Fibroblast of lung (primary cell): Measurements from ENCODE around the gene KLHL21. TPM values are rescaled to one million over a fixed set of nuclear protein-coding genes. Genes with fewer than 3 reads are reported as not detected.
A peak's percentile ranks its signal among the peaks of the same experiment; 100 is the strongest.

Experiments used
- DNase-seq, 2 donors: peaks; one replicate each; pipeline versions ENCODE4 v3.0.0 to v3.0.0-alpha.2; 2010; ENCODE audit warnings: low read depth in 2 of 2
- H2AFZ ChIP-seq: 2 replicates; pipeline ENCODE4 v1.5.1; 2012; ENCODE audit warnings: low read length, control low read depth, inconsistent platforms
- H3K27ac ChIP-seq: 2 replicates; pipeline ENCODE4 v1.5.1; 2011; ENCODE audit warnings: low read length, control low read depth; ENCODE audit not compliant: insufficient read depth
- H3K27me3 ChIP-seq: 2 replicates; pipeline ENCODE4 v1.5.1; 2011; ENCODE audit warnings: mild to moderate bottlenecking, low read length; ENCODE audit not compliant: control insufficient read depth, insufficient read depth
- H3K36me3 ChIP-seq: 2 replicates; pipeline ENCODE4 v1.5.1; 2011; ENCODE audit warnings: low read length; ENCODE audit not compliant: control insufficient read depth, insufficient read depth
- H3K4me1 ChIP-seq: 2 replicates; pipeline ENCODE4 v1.5.1; 2011; ENCODE audit warnings: low read length; ENCODE audit not compliant: control insufficient read depth, insufficient read depth; ENCODE audit errors: extremely low read depth
- H3K4me2 ChIP-seq: 2 replicates; pipeline ENCODE4 v1.5.1; 2011; ENCODE audit warnings: low read length, control low read depth; ENCODE audit not compliant: insufficient read depth; ENCODE audit errors: extremely low read depth
- H3K4me3 ChIP-seq, 4 experiments: fragments of 200-600 bp in 1 of 4; sonication (generic) in 1 of 4; replicated peaks in 1 of 4; 2 replicates each; pipeline ENCODE4 v1.5.1; 2011 to 2016; ENCODE audit warnings: low read length in 4 of 4, low read depth in 3 of 4, mild to moderate bottlenecking in 3 of 4, control low read depth in 2 of 4, inconsistent platforms in 1 of 4, mixed read lengths in 1 of 4; ENCODE audit not compliant: insufficient read depth in 1 of 4; ENCODE audit errors: control extremely low read depth in 1 of 4
- H3K79me2 ChIP-seq: 2 replicates; pipeline ENCODE4 v1.5.1; 2012; ENCODE audit warnings: mild to moderate bottlenecking, low read length, inconsistent platforms; ENCODE audit not compliant: control insufficient read depth, insufficient read depth
- H3K9ac ChIP-seq: 2 replicates; pipeline ENCODE4 v1.5.1; 2011; ENCODE audit warnings: mild to moderate bottlenecking, low read length, control low read depth; ENCODE audit not compliant: insufficient read depth
- H3K9me3 ChIP-seq: 2 replicates; pipeline ENCODE4 v1.5.1; 2012; ENCODE audit warnings: low read depth, low read length; ENCODE audit not compliant: control insufficient read depth, insufficient read depth
- H4K20me1 ChIP-seq: 2 replicates; pipeline ENCODE4 v1.5.1; 2011; ENCODE audit warnings: low read length; ENCODE audit not compliant: control insufficient read depth, insufficient read depth; ENCODE audit errors: extremely low read depth
- EZH2 ChIP-seq: IDR thresholded peaks from 2 replicates; pipeline ENCODE4 v1.5.1; 2012; ENCODE audit warnings: low read length, control low read depth, mild to moderate bottlenecking; ENCODE audit errors: missing control alignments
- polyA minus RNA-seq: library from RNA; depleted of rRNA, polyadenylated mRNA; stranded (reverse); fragments of >200 nt; gene quantifications from 2 replicates; pipeline ENCODE4 v1.2.3, GENCODE V29; 2011; ENCODE audit warnings: low replicate concordance
- polyA plus RNA-seq, 2 donors: library from polyadenylated mRNA; depleted of rRNA in 1 of 2; stranded (reverse) in 1 of 2; unstranded in 1 of 2; fragments of >200 nt; gene quantifications; 2 replicates each; pipeline ENCODE4 v1.2.1, GENCODE V29; 2011 to 2012; ENCODE audit warnings: missing spikeins in 1 of 2
- total RNA-seq: library from RNA; depleted of rRNA; stranded (reverse); fragments of >200 nt; gene quantifications from 2 replicates; pipeline ENCODE4 v1.2.1, GENCODE V29; 2014
- TF ChIP-seq, protein P1 (sequence below), 2 donors: IDR thresholded peaks in 1 of 2; conservative IDR thresholded peaks in 1 of 2; 1 replicate in 1 of 2; 2 replicates in 1 of 2; pipeline ENCODE4 v1.5.1; 2011 to 2012; ENCODE audit warnings: low read length in 2 of 2, control low read depth in 1 of 2, inconsistent platforms in 1 of 2, low read depth in 1 of 2, mild to moderate bottlenecking in 1 of 2

Gene KLHL21, protein sequence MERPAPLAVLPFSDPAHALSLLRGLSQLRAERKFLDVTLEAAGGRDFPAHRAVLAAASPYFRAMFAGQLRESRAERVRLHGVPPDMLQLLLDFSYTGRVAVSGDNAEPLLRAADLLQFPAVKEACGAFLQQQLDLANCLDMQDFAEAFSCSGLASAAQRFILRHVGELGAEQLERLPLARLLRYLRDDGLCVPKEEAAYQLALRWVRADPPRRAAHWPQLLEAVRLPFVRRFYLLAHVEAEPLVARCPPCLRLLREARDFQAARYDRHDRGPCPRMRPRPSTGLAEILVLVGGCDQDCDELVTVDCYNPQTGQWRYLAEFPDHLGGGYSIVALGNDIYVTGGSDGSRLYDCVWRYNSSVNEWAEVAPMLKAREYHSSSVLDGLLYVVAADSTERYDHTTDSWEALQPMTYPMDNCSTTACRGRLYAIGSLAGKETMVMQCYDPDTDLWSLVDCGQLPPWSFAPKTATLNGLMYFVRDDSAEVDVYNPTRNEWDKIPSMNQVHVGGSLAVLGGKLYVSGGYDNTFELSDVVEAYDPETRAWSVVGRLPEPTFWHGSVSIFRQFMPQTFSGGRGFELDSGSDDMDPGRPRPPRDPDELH
- total RNA-seq, result 39.3 and 44.9 TPM in 2 replicates
- 11.7 and 12.8 TPM in 2 replicates for polyA plus RNA-seq
- polyA plus RNA-seq (2012), result 22.0 and 22.8 TPM in 2 replicates
- polyA minus RNA-seq, result 32.6 and 38.3 TPM in 2 replicates

GRCh38 chr1:6602669-6603237, at the start of gene KLHL21:
Gene KLHL21, minus strand, starts transcription at chr1:6602869. Its CDS starts 52 bp downstream, at chr1:6602817.
- Histone ChIP-seq H3K9me3 (no peaks in the 10 kb centered on the region), H3K9ac (peak within 1 kb of the TSS; percentile 89)
- DNase-seq, result peak; percentile 86 to 89

DNA sequence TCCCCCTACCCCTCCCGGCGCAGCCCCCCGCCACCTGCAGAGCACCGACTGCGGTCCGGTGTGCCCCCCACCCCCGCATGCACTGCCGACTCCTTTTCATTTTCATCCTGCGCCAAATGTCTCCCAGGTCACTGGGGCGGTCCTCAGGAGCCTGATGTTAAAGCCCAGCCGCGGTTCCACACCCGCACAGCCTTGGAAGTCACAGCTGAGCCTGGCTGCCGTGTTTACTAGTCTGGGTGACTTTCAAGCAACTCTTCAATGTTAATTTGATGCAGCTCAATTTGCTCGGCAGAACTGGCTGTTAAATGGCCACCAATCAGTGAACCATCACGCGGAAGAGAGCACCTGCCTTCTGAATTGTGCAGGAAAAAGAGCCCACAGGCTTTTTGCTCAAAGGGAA, 49.2 kb upstream of the KLHL21 start:
- Histone ChIP-seq H3K4me2 (no peak overlapping the region), H3K36me3 (peaks cover 13% of the 10 kb centered on the region), H3K27me3 (no peaks in the 10 kb centered on the region), H3K79me2 (no peaks in the 10 kb centered on the region), H2AFZ (no peak overlapping the region), H3K9me3 (no peaks in the 10 kb centered on the region), H3K4me1 (no peaks in the 10 kb centered on the region), H3K27ac (no peak overlapping the region), H3K9ac (no peak overlapping the region), H3K4me3 (no peak overlapping the region), H4K20me1 (no peaks in the 10 kb centered on the region)
- DNase-seq, result no peak
- TF ChIP-seq EZH2, result no peak
- TF ChIP-seq, protein P1, sequence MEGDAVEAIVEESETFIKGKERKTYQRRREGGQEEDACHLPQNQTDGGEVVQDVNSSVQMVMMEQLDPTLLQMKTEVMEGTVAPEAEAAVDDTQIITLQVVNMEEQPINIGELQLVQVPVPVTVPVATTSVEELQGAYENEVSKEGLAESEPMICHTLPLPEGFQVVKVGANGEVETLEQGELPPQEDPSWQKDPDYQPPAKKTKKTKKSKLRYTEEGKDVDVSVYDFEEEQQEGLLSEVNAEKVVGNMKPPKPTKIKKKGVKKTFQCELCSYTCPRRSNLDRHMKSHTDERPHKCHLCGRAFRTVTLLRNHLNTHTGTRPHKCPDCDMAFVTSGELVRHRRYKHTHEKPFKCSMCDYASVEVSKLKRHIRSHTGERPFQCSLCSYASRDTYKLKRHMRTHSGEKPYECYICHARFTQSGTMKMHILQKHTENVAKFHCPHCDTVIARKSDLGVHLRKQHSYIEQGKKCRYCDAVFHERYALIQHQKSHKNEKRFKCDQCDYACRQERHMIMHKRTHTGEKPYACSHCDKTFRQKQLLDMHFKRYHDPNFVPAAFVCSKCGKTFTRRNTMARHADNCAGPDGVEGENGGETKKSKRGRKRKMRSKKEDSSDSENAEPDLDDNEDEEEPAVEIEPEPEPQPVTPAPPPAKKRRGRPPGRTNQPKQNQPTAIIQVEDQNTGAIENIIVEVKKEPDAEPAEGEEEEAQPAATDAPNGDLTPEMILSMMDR (conservative IDR thresholded peaks at IDR 0.05 in 1 of 2, IDR thresholded peaks at IDR 0.05 in 1 of 2; ENCODE audit: low read depth in 1 of 2, low read length in 2 of 2), result no peak

More at GRCh38 chr1:6602669-6603237, at the start of gene KLHL21:
- Histone ChIP-seq H3K4me1 (peaks cover 11% of the 10 kb centered on the region), H4K20me1 (no peaks in the 10 kb centered on the region), H3K4me3 (peak within 1 kb of the TSS; percentile 71 to 99 (median 94)), H2AFZ (peak within 1 kb of the TSS; percentile 59), H3K27me3 (no peaks in the 10 kb centered on the region), H3K27ac (peak within 1 kb of the TSS; percentile 97), H3K4me2 (peak within 1 kb of the TSS; percentile 90), H3K36me3 (peaks cover 11% of the 10 kb centered on the region), H3K79me2 (peaks cover 40% of the 10 kb centered on the region)
- no peak for TF ChIP-seq EZH2
- TF ChIP-seq, protein P1 (conservative IDR thresholded peaks at IDR 0.05 in 1 of 2, IDR thresholded peaks at IDR 0.05 in 1 of 2; ENCODE audit: low read depth in 1 of 2, low read length in 2 of 2), result no peak

- Histone ChIP-seq H3K27me3 (no peaks in the 10 kb centered on the region), H3K36me3 (peaks cover 15% of the 10 kb centered on the region), H4K20me1 (no peaks in the 10 kb centered on the region), H3K4me3 (no peak overlapping the region), H2AFZ (no peak overlapping the region), H3K4me1 (no peaks in the 10 kb centered on the region), H3K4me2 (no peak overlapping the region), H3K27ac (no peak overlapping the region), H3K9me3 (no peaks in the 10 kb centered on the region), H3K79me2 (no peaks in the 10 kb centered on the region), H3K9ac (no peak overlapping the region)
- DNase-seq, result no peak
- TF ChIP-seq EZH2, result no peak
- TF ChIP-seq, protein P1 (conservative IDR thresholded peaks at IDR 0.05 in 1 of 2, IDR thresholded peaks at IDR 0.05 in 1 of 2; ENCODE audit: low read depth in 1 of 2, low read length in 2 of 2), result no peak
Measured at GRCh38 chr1:6648556-6648955, 45.9 kb upstream of the KLHL21 start.
